Measurements from ENCODE around the gene EFNB2.

- TF ChIP-seq KLF11 (CRISPR knock-in tag; IDR thresholded peaks at IDR 0.05) (no peak), SRSF4 (IDR thresholded peaks at IDR 0.05; ENCODE audit: low read depth, low read length, poor library complexity, severe bottlenecking) (no peak), PHF20 (CRISPR knock-in tag; IDR thresholded peaks at IDR 0.05) (no peak), ZBTB21 (CRISPR knock-in tag; IDR thresholded peaks at IDR 0.05) (no peak), SMAD3 (CRISPR knock-in tag; IDR thresholded peaks at IDR 0.05) (no peak), POLR2A (IDR thresholded peaks at IDR 0.05; ENCODE audit: insufficient read depth in 1 of 2, low read depth in 2 of 2, low read length in 2 of 2) (no peak), CBX2 (IDR thresholded peaks at IDR 0.05; ENCODE audit: low read depth, low read length) (no peak), CBX2 (CRISPR knock-in tag; IDR thresholded peaks at IDR 0.05; ENCODE audit: low read depth) (no peak)
- TF ChIP-seq, protein P1, sequence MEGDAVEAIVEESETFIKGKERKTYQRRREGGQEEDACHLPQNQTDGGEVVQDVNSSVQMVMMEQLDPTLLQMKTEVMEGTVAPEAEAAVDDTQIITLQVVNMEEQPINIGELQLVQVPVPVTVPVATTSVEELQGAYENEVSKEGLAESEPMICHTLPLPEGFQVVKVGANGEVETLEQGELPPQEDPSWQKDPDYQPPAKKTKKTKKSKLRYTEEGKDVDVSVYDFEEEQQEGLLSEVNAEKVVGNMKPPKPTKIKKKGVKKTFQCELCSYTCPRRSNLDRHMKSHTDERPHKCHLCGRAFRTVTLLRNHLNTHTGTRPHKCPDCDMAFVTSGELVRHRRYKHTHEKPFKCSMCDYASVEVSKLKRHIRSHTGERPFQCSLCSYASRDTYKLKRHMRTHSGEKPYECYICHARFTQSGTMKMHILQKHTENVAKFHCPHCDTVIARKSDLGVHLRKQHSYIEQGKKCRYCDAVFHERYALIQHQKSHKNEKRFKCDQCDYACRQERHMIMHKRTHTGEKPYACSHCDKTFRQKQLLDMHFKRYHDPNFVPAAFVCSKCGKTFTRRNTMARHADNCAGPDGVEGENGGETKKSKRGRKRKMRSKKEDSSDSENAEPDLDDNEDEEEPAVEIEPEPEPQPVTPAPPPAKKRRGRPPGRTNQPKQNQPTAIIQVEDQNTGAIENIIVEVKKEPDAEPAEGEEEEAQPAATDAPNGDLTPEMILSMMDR (CRISPR knock-in tag; IDR thresholded peaks at IDR 0.05) = no peak
- TF ChIP-seq, protein P2, sequence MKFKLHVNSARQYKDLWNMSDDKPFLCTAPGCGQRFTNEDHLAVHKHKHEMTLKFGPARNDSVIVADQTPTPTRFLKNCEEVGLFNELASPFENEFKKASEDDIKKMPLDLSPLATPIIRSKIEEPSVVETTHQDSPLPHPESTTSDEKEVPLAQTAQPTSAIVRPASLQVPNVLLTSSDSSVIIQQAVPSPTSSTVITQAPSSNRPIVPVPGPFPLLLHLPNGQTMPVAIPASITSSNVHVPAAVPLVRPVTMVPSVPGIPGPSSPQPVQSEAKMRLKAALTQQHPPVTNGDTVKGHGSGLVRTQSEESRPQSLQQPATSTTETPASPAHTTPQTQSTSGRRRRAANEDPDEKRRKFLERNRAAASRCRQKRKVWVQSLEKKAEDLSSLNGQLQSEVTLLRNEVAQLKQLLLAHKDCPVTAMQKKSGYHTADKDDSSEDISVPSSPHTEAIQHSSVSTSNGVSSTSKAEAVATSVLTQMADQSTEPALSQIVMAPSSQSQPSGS (CRISPR knock-in tag; IDR thresholded peaks at IDR 0.05) = no peak
These were observed 20.3 kb upstream of the EFNB2 start for GRCh38 chr13:106555631-106556328.
